Cardiac muscle cell (in vitro differentiated cells and primary cell): ENCODE measurements around the gene PIK3C3. TPM values are rescaled to one million over a fixed set of nuclear protein-coding genes. Genes with fewer than 3 reads are reported as not detected.
"Not testable (repeated sequence)": the region's sequence is repeated elsewhere in the genome, so short reads cannot be mapped to it uniquely, and the experiment has no call there.

Source experiments
- DNase-seq, 2 donors: peaks; one replicate each; pipeline versions ENCODE4 v3.0.0 to v3.0.0-alpha.2; 2010 to 2017; ENCODE audit warnings: low read depth in 1 of 2, low spot score in 1 of 2
- H3K27ac ChIP-seq: fragments of 200-600 bp; sonication (generic); 2 replicates; pipeline ENCODE4 v1.5.1; 2016
- H3K27me3 ChIP-seq: fragments of 200-600 bp; sonication (generic); 2 replicates; pipeline ENCODE4 v1.6.0; 2016; ENCODE audit warnings: control low read depth
- H3K36me3 ChIP-seq: fragments of 200-600 bp; sonication (generic); 2 replicates; pipeline ENCODE4 v1.5.1; 2016; ENCODE audit warnings: control low read depth
- H3K4me1 ChIP-seq: fragments of 200-600 bp; sonication (generic); 2 replicates; pipeline ENCODE4 v1.8.1; 2017; ENCODE audit warnings: low read depth, mild to moderate bottlenecking, mixed run types
- H3K4me3 ChIP-seq: fragments of 200-600 bp; sonication (generic); 2 replicates; pipeline ENCODE4 v1.5.1; 2016; ENCODE audit warnings: mild to moderate bottlenecking
- H3K9me3 ChIP-seq: fragments of 200-600 bp; sonication (generic); 2 replicates; pipeline ENCODE4 v1.5.1; 2017; ENCODE audit warnings: low read depth, mild to moderate bottlenecking, control low read depth
- CTCF ChIP-seq: IDR thresholded peaks from 2 replicates; pipeline ENCODE4 v1.5.1; 2012; ENCODE audit warnings: low read depth, mild to moderate bottlenecking, low read length
- polyA plus RNA-seq: library from polyadenylated mRNA; unstranded; fragments of >200 nt; fragmentation: Nextera tagmentation; extraction: Ambion mirVana; gene quantifications from 2 replicates; pipeline ENCODE4 v1.2.1, GENCODE V29; 2016
- total RNA-seq: library from RNA; depleted of rRNA; stranded (reverse); fragments of >200 nt; gene quantifications from 2 replicates; pipeline ENCODE4 v1.2.3, GENCODE V29; 2016

The PIK3C3 gene
- total and polyA plus RNA-seq, 2 experiments from 2014 or later: 29.6 to 36.8 TPM

GRCh38 chr18:42106784-42107183 is 151.8 kb downstream of the PIK3C3 start:
- DNase-seq: no peak
- no peaks in the 10 kb centered on the region for H3K36me3 ChIP-seq
- no peaks in the 10 kb centered on the region for H3K9me3 ChIP-seq
- H3K4me1 ChIP-seq: peaks cover 3% of the 10 kb centered on the region
- no peaks in the 10 kb centered on the region for H3K27me3 ChIP-seq
- no peak overlapping the region for H3K27ac ChIP-seq
- TF ChIP-seq CTCF: no peak
- H3K4me3 ChIP-seq: no peak overlapping the region

- no peak overlapping the region for H3K4me3 ChIP-seq
- no peak for DNase-seq
- H3K9me3 ChIP-seq: no peaks in the 10 kb centered on the region
- TF ChIP-seq CTCF: no peak
- H3K27ac ChIP-seq: no peak overlapping the region
- H3K36me3 ChIP-seq: no peaks in the 10 kb centered on the region
- no peaks in the 10 kb centered on the region for H3K27me3 ChIP-seq
- H3K4me1 ChIP-seq: peaks cover 3% of the 10 kb centered on the region
Observed at GRCh38 chr18:42107287-42107686, 152.3 kb downstream of the PIK3C3 start.

- DNase-seq: no peak
- H3K27ac ChIP-seq: no peak overlapping the region
- no peak for TF ChIP-seq CTCF
- no peaks in the 10 kb centered on the region for H3K36me3 ChIP-seq
- no peak overlapping the region for H3K4me3 ChIP-seq
- H3K9me3 ChIP-seq: no peaks in the 10 kb centered on the region
- H3K27me3 ChIP-seq: no peaks in the 10 kb centered on the region
- peaks cover 3% of the 10 kb centered on the region for H3K4me1 ChIP-seq
Observed at GRCh38 chr18:42107691-42108450, 152.8 kb downstream of the PIK3C3 start.

GRCh38 chr18:42112147-42112546 is 157.1 kb downstream of the PIK3C3 start:
- H3K36me3 ChIP-seq, H3K4me1 ChIP-seq, H3K27me3 ChIP-seq, H3K4me3 ChIP-seq, DNase-seq, H3K9me3 ChIP-seq, H3K27ac ChIP-seq: not testable (repeated sequence)

GRCh38 chr18:42112657-42113420 is 157.8 kb downstream of the PIK3C3 start:
- H3K9me3 ChIP-seq: no peaks in the 10 kb centered on the region
- no peak overlapping the region for H3K4me3 ChIP-seq
- H3K36me3 ChIP-seq: no peaks in the 10 kb centered on the region
- no peaks in the 10 kb centered on the region for H3K27me3 ChIP-seq
- H3K27ac ChIP-seq: no peak overlapping the region
- DNase-seq: peak in 1 of 2 donors; percentile 54
- no peaks in the 10 kb centered on the region for H3K4me1 ChIP-seq
- no peak for TF ChIP-seq CTCF
